Left forelimb (tissue), 1 donor: ENCODE measurements around the gene DNASE1L2.

Source experiments
- DNase-seq: peaks from one replicate; pipeline ENCODE4 v3.0.0-alpha.2; 2018; ENCODE audit warnings: low spot score

Gene DNASE1L2

GRCh38 chr16:2287916-2288547, 51.8 kb downstream of the DNASE1L2 start:
- no peak for DNase-seq
